Embryonic facial prominence (tissue), 1 donor: Measurements from ENCODE around the gene OR51B2.
"Not testable (repeated sequence)": the region's sequence is repeated elsewhere in the genome, so short reads cannot be mapped to it uniquely, and the experiment has no call there.

ENCODE experiments used
- DNase-seq: peaks from one replicate; pipeline ENCODE4 v3.0.0-alpha.2; 2016; ENCODE audit errors: extremely low spot score

Gene OR51B2

DNA sequence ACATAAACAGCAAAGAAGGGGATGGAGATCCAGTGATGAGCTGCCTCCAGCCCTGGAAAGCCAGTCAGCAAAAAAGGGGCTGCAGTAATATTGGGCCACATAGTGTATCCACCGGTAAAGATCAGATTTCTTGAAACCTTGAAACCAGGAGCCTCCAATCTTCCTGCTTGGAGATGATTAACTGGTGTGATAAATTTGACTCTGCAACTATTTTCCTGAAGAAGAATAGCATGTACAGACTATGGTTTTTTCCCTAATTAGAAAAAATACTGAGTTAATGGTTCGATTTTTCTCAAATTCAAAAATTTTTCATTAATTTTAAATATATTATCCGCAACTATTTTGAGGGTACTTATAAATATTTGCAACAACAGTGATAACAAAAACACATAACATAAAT is at the start of gene OR51B2:
Gene OR51B2 (minus strand): TSS at position 101 of the 400 bp plus-strand sequence. CDS start 0 bp downstream, at position 101.
- DNase-seq, result no peak

GRCh38 chr11:5369789-5370188 is 45.7 kb upstream of the OR51B2 start:
- DNase-seq, result no peak

DNA sequence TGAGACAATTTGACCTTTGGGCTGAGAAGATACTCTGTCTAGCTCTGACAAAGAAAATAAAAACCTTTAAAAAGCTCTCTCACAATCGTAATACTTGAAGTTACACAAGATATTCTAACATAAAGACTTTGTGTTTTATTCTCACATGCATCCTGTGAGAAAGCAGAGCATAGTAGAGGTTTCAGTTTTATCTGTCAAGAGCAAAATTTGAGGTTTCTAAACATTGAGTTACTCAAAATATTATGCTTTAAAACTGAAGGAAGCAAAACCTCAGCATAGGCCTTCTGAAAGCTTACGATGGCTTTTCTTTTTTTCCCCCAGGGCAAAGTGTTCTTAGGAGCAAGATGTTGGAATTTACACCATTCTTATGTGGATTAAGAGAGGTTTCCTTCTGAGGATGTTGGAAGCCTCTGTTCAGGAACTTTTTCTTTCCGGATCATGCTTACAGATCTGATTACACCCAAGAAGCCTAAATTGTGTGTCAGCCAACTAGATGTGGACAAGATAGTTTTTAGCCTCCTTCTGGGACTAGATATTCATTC is 44.5 kb upstream of the OR51B2 start:
- no peak for DNase-seq

DNA sequence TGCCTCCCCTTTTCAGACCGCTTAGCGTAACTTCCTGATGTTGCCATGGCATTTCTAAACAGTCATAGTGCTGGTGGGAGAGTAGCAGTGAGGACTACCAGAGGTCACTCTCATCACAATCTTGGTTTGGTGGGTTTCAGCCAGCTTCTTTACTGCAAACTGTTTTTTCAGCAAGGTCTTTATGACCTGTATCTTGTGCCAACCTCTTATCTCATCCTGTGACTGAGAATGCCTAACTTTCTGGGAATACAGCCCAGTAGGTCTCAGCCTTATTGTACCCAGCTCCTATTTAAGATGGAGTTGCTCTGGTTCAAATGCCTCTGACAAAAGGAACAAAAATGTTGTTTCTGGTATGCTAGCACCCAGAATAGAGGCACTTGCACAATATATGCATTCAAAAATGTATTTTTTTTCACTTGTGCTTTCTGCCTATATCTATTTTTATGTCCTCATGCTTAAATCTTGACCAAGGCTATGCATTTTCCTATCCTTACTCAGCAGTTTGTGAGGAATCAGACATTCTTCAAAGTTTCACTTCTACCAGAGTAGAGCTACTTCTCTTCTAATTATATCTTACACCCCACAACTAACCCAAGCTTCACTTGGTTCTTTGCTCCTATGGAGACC is 43.5 kb upstream of the OR51B2 start:
- no peak for DNase-seq

- no peak for DNase-seq
Measured at GRCh38 chr11:5366856-5367255, 42.8 kb upstream of the OR51B2 start.

GRCh38 chr11:5366365-5366764 is 42.3 kb upstream of the OR51B2 start:
- DNase-seq, result not testable (repeated sequence)

DNA sequence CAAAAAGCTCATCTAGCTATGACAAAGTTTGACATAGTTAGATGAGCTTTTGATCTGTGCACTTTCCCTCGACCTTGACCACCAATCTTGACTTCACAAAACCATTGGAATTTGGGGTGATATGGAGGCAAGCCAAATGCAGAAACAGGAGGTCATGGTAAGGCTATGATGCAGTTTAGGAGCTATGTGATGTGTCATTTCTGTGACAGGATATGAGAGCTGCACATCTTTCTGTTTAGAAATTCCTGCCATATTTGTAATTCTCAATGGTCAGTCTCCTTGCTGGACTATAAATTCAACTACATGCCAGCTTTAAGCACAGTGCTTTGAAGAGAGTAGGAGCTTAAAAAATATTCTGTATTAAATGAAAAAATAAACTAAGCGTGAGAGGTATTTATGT is 40.1 kb upstream of the OR51B2 start:
- no peak for DNase-seq

- no peak for DNase-seq
Measured at GRCh38 chr11:5363679-5364078, 39.6 kb upstream of the OR51B2 start.

DNA sequence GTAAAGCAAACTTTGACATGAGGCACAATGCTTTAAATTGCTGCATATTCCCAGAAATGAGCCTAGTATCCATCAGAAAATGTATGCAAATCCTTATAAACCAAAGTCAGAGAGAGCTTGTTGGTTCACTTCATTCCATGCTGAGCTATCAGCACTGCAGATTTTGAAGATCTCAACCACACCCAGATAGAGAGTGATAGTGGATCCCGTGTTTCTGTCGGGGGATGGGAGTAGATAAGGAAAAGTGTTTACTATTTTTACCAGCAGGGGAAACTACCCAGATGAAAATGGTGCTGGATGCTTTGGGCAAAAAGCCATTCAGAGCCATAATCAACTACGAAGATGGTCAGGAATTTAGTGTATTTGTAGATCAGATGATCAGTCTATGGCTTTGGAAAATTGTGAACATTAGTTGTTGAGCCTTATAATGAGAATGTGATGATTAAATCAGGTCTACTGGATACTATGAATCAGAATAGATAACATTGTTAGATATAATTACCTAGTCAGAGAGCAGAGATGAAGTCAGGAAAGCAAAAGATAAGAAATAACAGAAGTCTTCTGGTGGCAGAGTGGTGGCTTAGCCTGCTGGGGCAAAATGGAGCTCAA is 38.0 kb upstream of the OR51B2 start:
- no peak for DNase-seq

GRCh38 chr11:5356031-5356430 is 31.9 kb upstream of the OR51B2 start:
- not testable (repeated sequence) for DNase-seq

DNA sequence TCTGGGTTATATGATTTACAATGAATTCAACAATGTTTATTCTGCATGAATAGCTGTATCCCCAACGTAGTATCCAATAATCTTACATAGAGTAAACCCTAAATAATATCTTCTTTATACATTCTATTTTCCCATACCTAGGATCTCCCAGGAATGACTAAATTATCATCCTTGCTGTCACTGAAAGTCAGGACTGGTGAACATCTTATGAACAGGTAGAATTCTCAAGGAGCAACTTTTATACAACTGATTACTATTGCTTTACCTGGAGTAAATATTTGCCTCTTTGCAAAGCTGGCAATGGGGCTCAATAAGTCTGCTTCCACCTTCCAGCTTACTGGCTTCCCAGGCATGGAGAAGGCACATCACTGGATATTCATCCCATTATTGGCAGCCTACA is 27.1 kb upstream of the OR51B2 start, which contains the start of gene OR51B6:
Gene OR51B6 (plus strand): TSS at position 301 of the 400 bp plus-strand sequence. CDS start 0 bp downstream, at position 301.
- no peak for DNase-seq

DNA sequence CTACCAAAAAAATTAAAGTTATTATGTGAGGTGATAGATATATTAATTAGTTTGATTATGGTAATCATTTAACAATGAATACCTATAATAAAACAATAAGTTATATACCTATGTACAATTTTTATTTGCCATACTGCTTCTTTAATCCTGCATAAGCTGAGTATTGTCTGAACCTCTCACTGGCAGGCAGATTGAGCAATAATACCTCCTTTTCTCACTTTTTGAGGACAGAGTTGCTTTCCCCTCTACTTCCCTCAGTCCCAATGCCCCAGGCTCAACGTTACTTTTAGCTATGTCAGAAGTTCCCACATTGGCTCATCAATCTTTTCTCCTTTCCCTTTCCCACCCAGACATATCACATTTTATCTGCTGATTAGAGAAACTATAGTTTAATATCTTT is 25.5 kb upstream of the OR51B2 start:
- no peak for DNase-seq

- no peak for DNase-seq
Measured at GRCh38 chr11:5348551-5349194, 24.6 kb upstream of the OR51B2 start.

DNA sequence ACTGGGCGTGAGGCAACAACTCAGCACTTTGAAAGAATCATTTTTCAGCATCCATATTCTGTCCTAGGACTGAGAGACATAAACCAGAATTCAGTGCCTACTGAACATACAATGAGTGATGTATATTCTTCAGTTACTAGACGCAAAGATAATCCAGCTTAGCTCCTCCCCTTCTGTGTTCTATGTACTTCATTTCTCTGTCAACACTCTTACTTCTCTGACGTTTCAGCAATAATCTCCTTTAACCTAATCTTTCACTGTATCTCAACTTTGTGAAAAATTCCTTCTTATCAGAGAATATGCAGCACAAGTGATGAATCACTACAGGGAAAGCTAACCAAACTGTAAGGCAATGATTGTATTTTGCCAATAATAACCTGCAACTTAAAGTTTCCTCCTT is 21.7 kb upstream of the OR51B2 start:
- no peak for DNase-seq

- DNase-seq, result no peak
Measured at GRCh38 chr11:5343474-5344335, 19.6 kb upstream of the OR51B2 start, which contains the start of gene OR51B5. OR51B5 (minus strand) TSS chr11:5343524; CDS start chr11:5343524, 0 bp downstream.

DNA sequence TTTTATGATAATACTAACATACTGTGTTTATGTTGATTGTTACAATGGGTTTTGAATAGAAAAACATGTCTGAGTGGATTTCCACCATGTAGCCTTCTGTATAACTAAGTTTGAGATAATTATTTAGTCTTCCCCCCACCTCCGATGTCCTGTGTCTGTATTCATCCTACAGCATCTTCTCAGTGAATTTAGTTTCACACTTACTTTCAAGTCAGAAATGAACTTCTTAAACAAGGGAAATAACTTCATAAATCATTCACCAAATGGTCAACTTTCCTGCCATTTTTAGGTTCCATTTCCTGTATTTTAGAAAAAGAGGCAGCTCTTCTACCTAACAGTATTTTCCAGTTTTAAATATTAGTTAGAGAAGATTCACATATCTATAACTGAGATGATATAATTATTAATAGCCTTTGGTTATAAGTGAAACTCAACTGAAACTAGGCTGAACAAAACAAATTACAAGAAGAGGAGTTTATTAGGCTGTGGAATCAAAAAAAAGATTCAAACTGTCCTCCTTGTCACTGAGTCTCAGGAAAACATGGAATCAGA is 15.8 kb upstream of the OR51B2 start:
- DNase-seq, result no peak

DNA sequence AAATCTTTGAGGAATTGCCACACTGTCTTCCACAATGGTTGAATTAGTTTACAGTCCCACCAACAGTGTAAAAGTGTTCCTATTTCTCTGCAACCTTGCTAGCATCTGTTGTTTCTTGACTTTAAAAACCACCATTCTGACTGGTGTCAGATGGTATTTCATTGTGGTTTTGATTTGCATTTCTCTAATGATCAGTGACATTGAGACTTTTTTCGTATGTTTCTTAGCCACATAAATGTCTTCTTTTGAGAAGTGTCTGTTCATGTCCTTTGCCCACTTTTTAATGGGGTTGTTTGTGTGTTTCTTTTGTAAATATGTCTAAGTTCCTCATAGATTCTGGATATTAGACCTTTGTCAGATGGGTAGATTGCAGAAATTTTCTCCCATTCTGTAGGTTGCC is 13.2 kb upstream of the OR51B2 start:
- DNase-seq, result not testable (repeated sequence)

DNA sequence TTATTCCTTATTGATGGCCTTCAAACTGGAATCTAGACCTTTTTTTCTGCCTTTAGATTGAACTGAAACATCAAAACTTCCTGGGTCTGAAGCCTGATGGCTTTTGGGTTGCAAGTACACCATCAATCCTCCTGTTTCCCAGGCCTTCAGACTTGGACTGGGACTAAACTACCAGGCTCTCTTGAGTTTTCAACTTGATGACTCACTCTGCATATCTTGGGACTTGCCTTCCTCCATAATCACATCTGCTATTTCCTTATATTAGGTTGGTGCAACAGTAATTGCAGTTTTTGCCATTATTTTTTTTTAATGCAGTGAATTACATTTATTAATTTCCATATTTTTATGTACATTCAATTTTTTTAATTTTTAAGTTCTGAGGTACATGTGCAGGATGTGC is 12.2 kb upstream of the OR51B2 start:
- DNase-seq, result no peak

GRCh38 chr11:5335170-5335569 is 11.1 kb upstream of the OR51B2 start:
- DNase-seq, result no peak

- DNase-seq, result no peak
Measured at GRCh38 chr11:5317292-5317691, 6.8 kb downstream of the OR51B2 start.

DNA sequence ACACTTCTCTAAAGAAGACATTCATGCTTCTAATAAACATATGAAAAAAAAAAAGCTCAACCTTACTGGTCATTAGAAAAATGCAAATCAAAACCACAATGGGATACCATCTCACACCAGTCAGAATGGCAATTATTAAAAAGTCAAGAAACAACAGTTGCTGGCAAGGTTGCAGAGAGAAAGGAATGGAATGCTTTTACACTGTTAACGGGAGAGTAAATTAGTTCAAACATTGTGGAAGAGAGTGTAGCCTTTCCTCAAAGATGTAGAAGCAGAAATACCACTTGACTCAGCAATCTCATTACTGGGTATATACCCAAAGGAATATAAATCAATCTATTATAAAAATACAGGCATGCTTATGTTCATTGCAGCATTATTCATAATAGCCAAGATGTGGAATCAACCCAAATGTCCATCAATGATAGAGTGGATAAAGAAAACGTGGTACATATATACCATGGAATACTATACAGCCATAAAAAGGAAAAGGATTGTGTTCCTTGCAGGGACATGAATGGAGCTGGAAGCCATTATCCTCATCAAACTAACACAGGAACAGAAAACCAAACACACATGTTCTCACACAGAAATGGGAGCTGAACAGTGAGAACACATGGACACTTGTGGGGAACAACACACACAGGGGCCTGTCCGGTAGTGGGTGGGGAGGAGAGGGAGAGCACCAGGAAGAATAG is 10.6 kb downstream of the OR51B2 start:
- DNase-seq, result not testable (repeated sequence)
